IMR-90 (cell line): ENCODE measurements around the gene AUTS2. TPM values are rescaled to one million over a fixed set of nuclear protein-coding genes. Genes with fewer than 3 reads are reported as not detected.

Experiments
- ATAC-seq: fragments of 200-7000 bp; cut with Tn5 transposase; 2 replicates; pipeline ENCODE4 v1.9.1; 2020; ENCODE audit warnings: low read depth, mild to moderate bottlenecking, moderate library complexity
- BruUV-seq: library from RNA; stranded (reverse); fragments of 400-500 nt; replicated peaks from 2 replicates; lab custom pipeline; 2021; lab: Mats Ljungman, UMichigan
- CTCF ChIA-PET: fragments of 300-600 bp; formaldehyde crosslinking; extraction: SDS; loops from one replicate; lab custom pipeline; 2021; ENCODE audit warnings: antibody characterized with exemption; lab: Yijun Ruan, JAX
- POLR2A ChIA-PET: fragments of 300-600 bp; sonication (Branson Sonifier 250); formaldehyde crosslinking; loops from one replicate; lab custom pipeline; 2022; ENCODE audit warnings: antibody characterized with exemption; ENCODE audit not compliant: unreplicated experiment; lab: Charles Lee
- DNase-seq: peaks from one replicate; pipeline ENCODE4 v3.0.0; 2013
- H2AFZ ChIP-seq: replicated peaks from 2 replicates; pipeline ENCODE3; 2013; ENCODE audit warnings: low read length, mild to moderate bottlenecking; ENCODE audit not compliant: poor library complexity
- H2AK5ac ChIP-seq: 2 replicates; pipeline ENCODE4 v1.6.1; 2013; ENCODE audit warnings: low read depth, low read length, inconsistent platforms
- H2AK9ac ChIP-seq: replicated peaks from 2 replicates; pipeline ENCODE3; 2013; ENCODE audit warnings: mild to moderate bottlenecking, low read depth, low read length, moderate library complexity; ENCODE audit not compliant: poor library complexity
- H2BK120ac ChIP-seq: 2 replicates; pipeline ENCODE4 v1.6.1; 2013; ENCODE audit warnings: low read depth, low read length, inconsistent platforms
- H2BK15ac ChIP-seq: 3 replicates; pipeline ENCODE4 v1.6.1; 2013; ENCODE audit warnings: low read depth, low read length, inconsistent platforms
- H2BK20ac ChIP-seq: 2 replicates; pipeline ENCODE4 v1.6.1; 2013; ENCODE audit warnings: low read depth, mild to moderate bottlenecking, inconsistent platforms, low read length, moderate library complexity
- H2BK5ac ChIP-seq: 2 replicates; pipeline ENCODE4 v1.6.1; 2013; ENCODE audit warnings: mild to moderate bottlenecking, low read depth, low read length, inconsistent platforms; ENCODE audit not compliant: poor library complexity, severe bottlenecking
- H3K14ac ChIP-seq: replicated peaks from 2 replicates; pipeline ENCODE4 v1.6.1; 2013; ENCODE audit warnings: low read depth, low read length, inconsistent platforms
- H3K18ac ChIP-seq: 2 replicates; pipeline ENCODE4 v1.6.1; 2013; ENCODE audit warnings: low read depth, low read length, control low read depth
- H3K23ac ChIP-seq: 2 replicates; pipeline ENCODE4 v1.6.1; 2013; ENCODE audit warnings: low read depth, low read length, inconsistent platforms
- H3K27ac ChIP-seq: 2 replicates; pipeline ENCODE4 v1.5.1; 2013; ENCODE audit warnings: mild to moderate bottlenecking, control low read depth, low read length; ENCODE audit not compliant: insufficient read depth
- H3K27me3 ChIP-seq: 2 replicates; pipeline ENCODE4 v1.6.1; 2013; ENCODE audit warnings: low read length; ENCODE audit not compliant: control insufficient read depth, insufficient read depth
- H3K36me3 ChIP-seq: 2 replicates; pipeline ENCODE4 v1.6.1; 2013; ENCODE audit warnings: low read length, mixed read lengths; ENCODE audit not compliant: control insufficient read depth, insufficient read depth
- H3K4ac ChIP-seq: 2 replicates; pipeline ENCODE4 v1.6.1; 2013; ENCODE audit warnings: low read depth, low read length, inconsistent platforms
- H3K4me1 ChIP-seq: 2 replicates; pipeline ENCODE4 v1.6.1; 2013; ENCODE audit warnings: low read length, mixed read lengths; ENCODE audit not compliant: control insufficient read depth, insufficient read depth
- H3K4me2 ChIP-seq: 2 replicates; pipeline ENCODE4 v1.6.1; 2013; ENCODE audit warnings: low read depth, mild to moderate bottlenecking, control low read depth, low read length, moderate library complexity
- H3K4me3 ChIP-seq: 2 replicates; pipeline ENCODE4 v1.5.1; 2013; ENCODE audit warnings: low read depth, mild to moderate bottlenecking, control low read depth, low read length, moderate library complexity; ENCODE audit not compliant: insufficient read depth
- H3K56ac ChIP-seq: 2 replicates; pipeline ENCODE4 v1.6.1; 2013; ENCODE audit warnings: low read length, inconsistent platforms; ENCODE audit not compliant: insufficient read depth; ENCODE audit errors: extremely low read depth
- H3K79me1 ChIP-seq, 2 experiments: 2 replicates each; pipeline ENCODE4 v1.6.1; 2013; ENCODE audit warnings: low read length in 2 of 2, inconsistent platforms in 1 of 2, low read depth in 1 of 2
- H3K9ac ChIP-seq: 2 replicates; pipeline ENCODE4 v1.6.1; 2013; ENCODE audit warnings: low read depth, low read length, control low read depth
- H3K9me1 ChIP-seq: 2 replicates; pipeline ENCODE4 v1.6.1; 2013; ENCODE audit warnings: low read length, inconsistent platforms; ENCODE audit not compliant: insufficient read depth
- H3K9me3 ChIP-seq: 2 replicates; pipeline ENCODE4 v1.6.1; 2013; ENCODE audit warnings: low read length; ENCODE audit not compliant: control insufficient read depth, insufficient read depth
- H4K20me1 ChIP-seq: 2 replicates; pipeline ENCODE4 v1.6.1; 2013; ENCODE audit warnings: low read length, inconsistent platforms; ENCODE audit not compliant: insufficient read depth
- H4K5ac ChIP-seq: 2 replicates; pipeline ENCODE4 v1.6.1; 2013; ENCODE audit warnings: mild to moderate bottlenecking, low read depth, low read length, control low read depth
- H4K8ac ChIP-seq, 2 experiments: 2 replicates each; pipeline ENCODE4 v1.6.1; 2013; ENCODE audit warnings: low read depth in 2 of 2, low read length in 2 of 2, control low read depth in 1 of 2, inconsistent platforms in 1 of 2
- H4K91ac ChIP-seq: 2 replicates; pipeline ENCODE4 v1.6.1; 2013; ENCODE audit warnings: low read depth, low read length, inconsistent platforms; ENCODE audit not compliant: insufficient read depth
- BHLHE40 ChIP-seq: fragments of 150-350 bp; IDR thresholded peaks from 2 replicates; pipeline ENCODE4 v1.6.1; 2016; ENCODE audit warnings: mild to moderate bottlenecking, low read depth, low read length
- CEBPB ChIP-seq: IDR thresholded peaks from 2 replicates; pipeline ENCODE4 v1.6.1; 2012; ENCODE audit warnings: low read depth, low read length, improper control_type of control experiment
- CHD1 ChIP-seq: IDR thresholded peaks from 2 replicates; pipeline ENCODE4 v1.6.1; 2012; ENCODE audit warnings: low read depth, low read length, improper control_type of control experiment
- FOS ChIP-seq: fragments of 150-350 bp; IDR thresholded peaks from 2 replicates; pipeline ENCODE4 v1.6.1; 2016; ENCODE audit warnings: low read depth, low read length
- MAFK ChIP-seq: IDR thresholded peaks from 2 replicates; pipeline ENCODE4 v1.6.1; 2012; ENCODE audit warnings: low read depth, low read length, improper control_type of control experiment
- MAZ ChIP-seq: IDR thresholded peaks from 2 replicates; pipeline ENCODE4 v1.6.1; 2012; ENCODE audit warnings: low read depth, mild to moderate bottlenecking, low read length, improper control_type of control experiment, moderate library complexity, borderline replicate concordance
- MXI1 ChIP-seq: IDR thresholded peaks from 2 replicates; pipeline ENCODE4 v1.6.1; 2012; ENCODE audit warnings: low read depth, mild to moderate bottlenecking, low read length, moderate library complexity, borderline replicate concordance
- NFE2L2 ChIP-seq: fragments of 150-350 bp; IDR thresholded peaks from 2 replicates; pipeline ENCODE4 v1.6.1; 2016; ENCODE audit warnings: low read depth, mild to moderate bottlenecking, low read length
- POLR2A ChIP-seq: IDR thresholded peaks from 2 replicates; pipeline ENCODE4 v1.6.1; 2012; ENCODE audit warnings: mild to moderate bottlenecking, low read depth, low read length
- RAD21 ChIP-seq: IDR thresholded peaks from 2 replicates; pipeline ENCODE4 v1.6.1; 2012; ENCODE audit warnings: low read length, improper control_type of control experiment
- RCOR1 ChIP-seq: IDR thresholded peaks from 2 replicates; pipeline ENCODE4 v1.6.1; 2012; ENCODE audit warnings: mild to moderate bottlenecking, low read length, improper control_type of control experiment; ENCODE audit not compliant: insufficient replicate concordance
- RFX5 ChIP-seq: IDR thresholded peaks from 2 replicates; pipeline ENCODE4 v1.8.0; 2012; ENCODE audit warnings: low read depth, mild to moderate bottlenecking, low read length, moderate library complexity
- SMC3 ChIP-seq: fragments of 150-350 bp; IDR thresholded peaks from 2 replicates; pipeline ENCODE4 v1.6.1; 2016; ENCODE audit warnings: low read depth, mild to moderate bottlenecking, antibody characterized with exemption, low read length, moderate library complexity
- USF2 ChIP-seq: fragments of 150-350 bp; IDR thresholded peaks from 2 replicates; pipeline ENCODE4 v1.6.1; 2017; ENCODE audit warnings: mild to moderate bottlenecking, antibody characterized with exemption, low read length, low read depth
- WGBS, 2 experiments: methylation state at CpG; one replicate each; pipeline versions ENCODE4 v1.1.5 to v1.1.7; 2013; ENCODE audit warnings: missing lambda C conversion rate in 2 of 2; ENCODE audit not compliant: insufficient read length in 1 of 2; ENCODE audit errors: extremely low coverage in 2 of 2; 5-methylcytosine and 5-hydroxymethylcytosine counted together
- dilution Hi-C: fragments of 300-500 bp; cut with HindIII; formaldehyde crosslinking; loops from one replicate; pipeline ENCODE4 v1.14.3; 2018; ENCODE audit warnings: low sequenced_read_pairs; ENCODE audit not compliant: unreplicated experiment
- in situ Hi-C: fragments of 300-500 bp; cut with MboI; formaldehyde crosslinking; loops from 3 replicates; pipeline ENCODE4 v1.14.3; 2019; ENCODE audit warnings: low sequenced_read_pairs, inconsistent platforms, mixed read lengths
- intact Hi-C: fragments of 100-400 bp; cut with micrococcal nuclease; formaldehyde crosslinking; loops from 2 replicates; pipeline ENCODE4 v1.10.0; 2022
- polyA plus RNA-seq, 3 experiments: library from polyadenylated mRNA; depleted of rRNA; stranded (reverse); fragments of >200 nt; gene quantifications; 2 replicates each; pipeline ENCODE4 v1.2.3, GENCODE V29; 2012; ENCODE audit warnings: low replicate concordance in 1 of 3
- total RNA-seq: library from RNA; depleted of rRNA; stranded (reverse); fragments of >200 nt; gene quantifications from 2 replicates; pipeline ENCODE4 v1.2.3, GENCODE V29; 2012
- TF ChIP-seq, protein P1 (sequence below): conservative IDR thresholded peaks from 2 replicates; pipeline ENCODE4 v1.5.1; 2012; ENCODE audit warnings: mild to moderate bottlenecking, low read depth, low read length, improper control_type of control experiment
- TF ChIP-seq, protein P2 (sequence below): fragments of 150-350 bp; IDR thresholded peaks from 2 replicates; pipeline ENCODE4 v1.6.1; 2016; ENCODE audit warnings: low read depth, mild to moderate bottlenecking, low read length, moderate library complexity, borderline replicate concordance

Gene AUTS2
- total and polyA plus RNA-seq, 2 of the 4 experiments (the other 2 are of a cell fraction) = 0.90 to 3.0 TPM

- POLR2A ChIA-PET = no interaction called here
- in situ Hi-C loops = no loop called here
- Histone ChIP-seq H3K27ac (no peak overlapping the region), H2AFZ (no peak overlapping the region), H3K14ac (no peak overlapping the region), H3K4me3 (no peak overlapping the region), H4K8ac (no peak overlapping the region), H2AK9ac (no peak overlapping the region), H2AK5ac (no peak overlapping the region), H3K4ac (no peak overlapping the region), H3K4me1 (no peaks in the 10 kb centered on the region), H3K9ac (no peak overlapping the region), H3K23ac (no peak overlapping the region), H3K36me3 (no peaks in the 10 kb centered on the region), H3K9me1 (no peaks in the 10 kb centered on the region), H3K4me2 (no peak overlapping the region), H4K20me1 (no peaks in the 10 kb centered on the region), H2BK5ac (no peak overlapping the region), H3K18ac (no peak overlapping the region), H2BK20ac (no peak overlapping the region), H3K9me3 (no peaks in the 10 kb centered on the region), H3K27me3 (no peaks in the 10 kb centered on the region), H2BK15ac (no peak overlapping the region), H4K91ac (no peak overlapping the region), H3K56ac (no peak overlapping the region), H2BK120ac (no peak overlapping the region), H3K79me1 (no peaks in the 10 kb centered on the region), H4K5ac (no peak overlapping the region)
- DNase-seq (no peak), ATAC-seq (no peak)
- intact Hi-C loops = no loop called here
- no peak for TF ChIP-seq POLR2A
- no peak for TF ChIP-seq NFE2L2
- no peak for TF ChIP-seq MXI1
- no peak for TF ChIP-seq USF2
- TF ChIP-seq RAD21 = no peak
- no peak for TF ChIP-seq MAFK
- no peak for TF ChIP-seq MAZ
- no peak for TF ChIP-seq SMC3
- TF ChIP-seq, protein P1, sequence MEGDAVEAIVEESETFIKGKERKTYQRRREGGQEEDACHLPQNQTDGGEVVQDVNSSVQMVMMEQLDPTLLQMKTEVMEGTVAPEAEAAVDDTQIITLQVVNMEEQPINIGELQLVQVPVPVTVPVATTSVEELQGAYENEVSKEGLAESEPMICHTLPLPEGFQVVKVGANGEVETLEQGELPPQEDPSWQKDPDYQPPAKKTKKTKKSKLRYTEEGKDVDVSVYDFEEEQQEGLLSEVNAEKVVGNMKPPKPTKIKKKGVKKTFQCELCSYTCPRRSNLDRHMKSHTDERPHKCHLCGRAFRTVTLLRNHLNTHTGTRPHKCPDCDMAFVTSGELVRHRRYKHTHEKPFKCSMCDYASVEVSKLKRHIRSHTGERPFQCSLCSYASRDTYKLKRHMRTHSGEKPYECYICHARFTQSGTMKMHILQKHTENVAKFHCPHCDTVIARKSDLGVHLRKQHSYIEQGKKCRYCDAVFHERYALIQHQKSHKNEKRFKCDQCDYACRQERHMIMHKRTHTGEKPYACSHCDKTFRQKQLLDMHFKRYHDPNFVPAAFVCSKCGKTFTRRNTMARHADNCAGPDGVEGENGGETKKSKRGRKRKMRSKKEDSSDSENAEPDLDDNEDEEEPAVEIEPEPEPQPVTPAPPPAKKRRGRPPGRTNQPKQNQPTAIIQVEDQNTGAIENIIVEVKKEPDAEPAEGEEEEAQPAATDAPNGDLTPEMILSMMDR = no peak
- TF ChIP-seq FOS = no peak
- no peak for TF ChIP-seq RFX5
- TF ChIP-seq CEBPB = no peak
- no peak for TF ChIP-seq RCOR1
- no peak for TF ChIP-seq BHLHE40
- TF ChIP-seq, protein P2, sequence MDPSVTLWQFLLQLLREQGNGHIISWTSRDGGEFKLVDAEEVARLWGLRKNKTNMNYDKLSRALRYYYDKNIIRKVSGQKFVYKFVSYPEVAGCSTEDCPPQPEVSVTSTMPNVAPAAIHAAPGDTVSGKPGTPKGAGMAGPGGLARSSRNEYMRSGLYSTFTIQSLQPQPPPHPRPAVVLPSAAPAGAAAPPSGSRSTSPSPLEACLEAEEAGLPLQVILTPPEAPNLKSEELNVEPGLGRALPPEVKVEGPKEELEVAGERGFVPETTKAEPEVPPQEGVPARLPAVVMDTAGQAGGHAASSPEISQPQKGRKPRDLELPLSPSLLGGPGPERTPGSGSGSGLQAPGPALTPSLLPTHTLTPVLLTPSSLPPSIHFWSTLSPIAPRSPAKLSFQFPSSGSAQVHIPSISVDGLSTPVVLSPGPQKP = no peak
- no peak for TF ChIP-seq CHD1
- BruUV-seq = no TSS peak
- WGBS, 2 experiments = no CpG with 5 or more reads among the region's 3 CpGs
- CTCF ChIA-PET = no interaction called here
- dilution Hi-C loops = no loop called here
These were observed 130.0 kb downstream of the AUTS2 start for GRCh38 chr7:69728304-69728703.
